ENCODE measurements around the gene ANAPC16.
"Not testable (repeated sequence)": the region's sequence is repeated elsewhere in the genome, so short reads cannot be mapped to it uniquely, and the experiment has no call there.

Gene ANAPC16

DNA sequence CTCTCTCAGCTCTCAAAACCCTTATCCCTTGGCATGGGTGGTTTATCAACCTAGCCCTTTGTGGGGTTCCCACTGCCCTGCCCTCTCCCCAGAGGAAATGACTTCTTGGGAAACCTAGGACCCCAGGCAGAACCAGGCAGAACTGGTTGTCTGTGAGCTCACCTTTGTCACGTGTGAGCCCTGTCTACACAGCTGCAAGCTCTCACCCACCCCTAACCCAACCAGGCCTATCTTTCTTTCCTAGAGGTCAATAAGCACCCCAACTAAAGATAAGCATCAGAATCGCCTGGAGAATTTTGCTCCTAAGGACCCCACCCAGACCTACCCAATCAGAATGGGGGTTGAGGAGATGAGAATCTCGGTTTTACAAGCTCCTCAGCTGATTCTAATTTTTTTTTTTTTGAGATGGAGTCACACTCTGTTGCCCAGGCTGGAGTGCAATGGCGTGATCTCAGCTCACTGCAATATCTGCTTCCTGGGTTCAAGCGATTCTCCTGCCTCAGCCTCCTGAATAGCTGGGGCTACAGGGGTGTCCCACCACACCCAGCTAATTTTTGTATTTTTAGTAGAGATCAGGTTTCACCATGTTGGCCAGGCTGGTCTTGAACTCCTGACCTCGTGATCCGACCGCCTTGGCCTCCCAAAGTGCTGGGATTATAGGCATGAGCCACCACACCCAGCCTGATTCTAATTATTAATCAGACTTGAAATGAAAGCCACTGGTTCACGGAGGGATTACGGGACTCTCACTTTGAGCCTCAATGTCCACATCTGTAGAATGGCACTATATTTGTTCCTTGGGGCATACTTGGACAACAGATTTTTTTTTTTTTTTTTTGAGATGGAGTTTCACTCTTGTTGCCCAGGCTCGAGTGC is 50.4 kb downstream of the ANAPC16 start:
- no peaks in the 10 kb centered on the region for H3K9me3 ChIP-seq (ENCODE audit: insufficient read depth, low read depth, low read length)
- WGBS: 93% methylated on average over 10 of the region's 11 CpGs
- no peak overlapping the region; the same call in 1 of the 2 replicates for H3K27ac ChIP-seq (ENCODE audit: low read depth, low read length)
- no peaks in the 10 kb centered on the region for H3K36me3 ChIP-seq (ENCODE audit: insufficient read depth, low read length)
- H3K27me3 ChIP-seq (ENCODE audit: insufficient read depth, low read length): no peaks in the 10 kb centered on the region
- H3K4me3 ChIP-seq (ENCODE audit: low read length): no peak overlapping the region
- H3K4me1 ChIP-seq (ENCODE audit: insufficient read depth, low read length): peaks cover 29% of the 10 kb centered on the region
- no peak overlapping the region for H3K9ac ChIP-seq (ENCODE audit: low read depth, low read length)

DNA sequence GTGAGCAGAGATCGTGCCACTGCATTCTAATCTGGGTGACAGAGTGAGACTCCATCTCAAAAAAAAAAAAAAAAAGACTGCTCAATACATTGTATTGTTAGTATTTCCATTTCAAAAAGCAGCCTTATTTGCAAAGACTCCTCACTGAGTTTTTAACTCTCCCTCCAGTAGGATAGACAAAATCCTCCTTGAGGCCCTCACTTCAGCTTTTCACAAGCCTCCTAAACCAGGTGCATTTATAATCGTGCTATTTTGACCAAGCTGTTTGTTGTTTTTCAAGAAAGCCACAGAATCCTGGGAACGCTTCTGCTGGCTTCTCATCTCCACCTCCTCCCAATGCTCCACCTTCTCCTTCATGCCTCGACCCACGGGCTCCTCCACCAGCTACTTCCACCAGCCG is 51.6 kb downstream of the ANAPC16 start:
- Histone ChIP-seq H3K4me3 (ENCODE audit: low read length) (no peak overlapping the region), H3K27ac (ENCODE audit: low read depth, low read length) (peak overlapping the region; percentile 94; the same call in 1 of the 2 replicates), H3K9ac (ENCODE audit: low read depth, low read length) (0 out of 2 replicates have a peak overlapping the region, but pooled peaks have one; percentile 25), H3K4me1 (ENCODE audit: insufficient read depth, low read length) (peaks cover 25% of the 10 kb centered on the region), H3K27me3 (ENCODE audit: insufficient read depth, low read length) (no peaks in the 10 kb centered on the region), H3K36me3 (ENCODE audit: insufficient read depth, low read length) (no peaks in the 10 kb centered on the region), H3K9me3 (ENCODE audit: insufficient read depth, low read depth, low read length) (no peaks in the 10 kb centered on the region)
- WGBS: 21% methylated on average over 6 of the region's 6 CpGs

DNA sequence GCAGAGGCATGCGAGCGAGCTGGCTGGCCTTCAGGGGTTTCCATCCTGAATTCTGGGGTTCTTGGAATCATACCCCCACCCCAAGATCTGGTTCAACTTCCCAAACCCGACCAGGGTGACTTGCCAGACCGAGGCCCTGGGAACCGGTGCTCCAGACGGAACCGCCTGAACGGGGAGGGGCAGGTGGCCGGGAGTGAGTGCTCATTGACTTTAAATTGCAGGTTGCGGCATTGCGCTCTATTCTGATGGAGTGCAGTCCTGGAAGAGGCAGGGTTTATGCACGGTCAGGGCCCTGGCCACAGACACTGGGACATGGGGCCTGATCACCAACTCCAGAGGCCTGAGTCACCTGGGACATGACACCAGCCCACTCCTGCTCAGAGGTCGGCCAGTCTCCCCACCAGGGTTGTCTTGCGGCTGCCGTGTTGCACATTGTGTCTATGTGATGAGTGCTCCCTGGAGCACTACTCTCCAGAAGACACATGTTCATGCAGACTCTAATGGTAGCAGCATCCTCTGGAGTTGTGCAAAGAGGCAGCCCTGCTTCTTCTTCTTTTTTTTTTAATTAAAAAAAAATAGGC is 52.1 kb downstream of the ANAPC16 start:
- H3K27ac ChIP-seq (ENCODE audit: low read depth, low read length): peak overlapping the region; percentile 94; the same call in 1 of the 2 replicates
- WGBS: 52% methylated on average over 15 of the region's 15 CpGs
- no peaks in the 10 kb centered on the region for H3K9me3 ChIP-seq (ENCODE audit: insufficient read depth, low read depth, low read length)
- H3K36me3 ChIP-seq (ENCODE audit: insufficient read depth, low read length): no peaks in the 10 kb centered on the region
- no peak overlapping the region for H3K4me3 ChIP-seq (ENCODE audit: low read length)
- H3K9ac ChIP-seq (ENCODE audit: low read depth, low read length): peak overlapping the region; percentile 25; the same call in 1 of the 2 replicates
- H3K27me3 ChIP-seq (ENCODE audit: insufficient read depth, low read length): no peaks in the 10 kb centered on the region
- H3K4me1 ChIP-seq (ENCODE audit: insufficient read depth, low read length): peaks cover 29% of the 10 kb centered on the region

DNA sequence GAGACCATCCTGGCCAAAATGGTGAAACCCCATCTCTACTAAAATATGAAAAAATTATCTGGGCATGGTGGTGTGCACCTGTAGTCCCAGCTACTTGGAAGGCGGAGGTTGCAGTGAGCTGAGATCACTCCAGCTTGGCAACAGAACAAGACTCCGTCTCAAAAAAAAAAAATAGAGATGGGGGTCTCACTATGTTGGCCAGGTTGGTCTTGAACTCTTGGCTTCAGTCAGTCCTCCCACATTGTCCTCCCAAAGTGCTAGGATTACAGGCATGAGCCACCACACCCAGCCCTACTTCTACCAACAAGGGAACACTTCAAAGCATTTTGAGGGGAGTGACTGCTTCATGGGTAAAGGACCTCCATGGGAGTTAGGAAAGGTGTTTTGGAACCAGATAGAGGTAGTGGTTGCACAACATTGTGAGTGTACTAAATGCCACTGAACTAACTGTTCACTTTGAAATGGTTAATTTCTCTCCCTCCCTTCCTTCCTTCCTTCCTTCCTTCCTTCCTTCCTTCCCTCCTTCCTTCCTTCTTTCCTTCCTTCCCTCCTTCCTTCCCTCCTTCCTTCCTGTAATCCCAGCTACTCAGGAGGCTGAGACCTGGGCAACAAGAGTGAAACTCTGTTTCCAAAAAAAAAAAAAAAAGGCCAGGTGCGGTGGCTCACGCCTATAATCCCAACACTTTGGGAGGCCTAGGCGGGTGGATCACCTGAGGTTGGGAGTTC is 52.8 kb downstream of the ANAPC16 start:
- not testable (repeated sequence) for H3K27me3 ChIP-seq (ENCODE audit: insufficient read depth, low read length); H3K36me3 ChIP-seq (ENCODE audit: insufficient read depth, low read length); H3K4me3 ChIP-seq (ENCODE audit: low read length); H3K9ac ChIP-seq (ENCODE audit: low read depth, low read length); H3K27ac ChIP-seq (ENCODE audit: low read depth, low read length); H3K9me3 ChIP-seq (ENCODE audit: insufficient read depth, low read depth, low read length)
- WGBS: 91% methylated on average over 5 of the region's 5 CpGs
- H3K4me1 ChIP-seq (ENCODE audit: insufficient read depth, low read length): peaks cover 29% of the 10 kb centered on the region

DNA sequence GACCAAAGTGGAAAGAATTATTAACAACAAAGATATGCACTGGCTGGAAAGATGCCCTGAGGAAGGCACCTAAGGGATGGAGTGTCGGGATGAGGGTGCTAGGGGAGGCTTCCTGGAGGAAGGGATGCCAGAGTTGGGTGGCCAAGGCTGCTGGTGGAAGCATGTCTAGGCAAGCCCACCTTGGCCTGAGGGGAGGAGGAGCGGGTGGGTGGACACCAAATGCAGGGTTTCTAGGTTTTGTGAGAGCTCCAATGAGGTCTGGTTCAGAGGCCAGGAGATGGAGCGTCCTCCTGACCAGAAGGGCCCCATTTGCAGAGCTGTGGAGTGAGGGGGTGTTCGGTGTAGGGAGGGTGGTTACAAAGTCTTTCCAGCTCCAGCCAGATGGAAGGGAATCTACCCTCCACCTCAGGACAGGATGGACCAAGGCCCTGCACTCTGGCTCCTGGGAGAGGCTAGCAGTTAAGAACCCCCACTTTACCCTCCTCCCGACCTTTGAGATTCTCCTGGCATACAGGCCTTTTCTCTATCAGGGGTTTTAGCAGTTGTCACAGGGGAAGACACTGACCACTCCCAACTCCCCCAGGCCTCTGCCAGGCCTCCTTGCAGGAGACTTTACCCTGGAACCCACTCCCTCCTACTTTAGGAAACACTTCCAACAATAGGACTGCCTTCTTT is 54.9 kb downstream of the ANAPC16 start:
- Histone ChIP-seq H3K9me3 (ENCODE audit: insufficient read depth, low read depth, low read length) (no peaks in the 10 kb centered on the region), H3K27ac (ENCODE audit: low read depth, low read length) (no peak overlapping the region), H3K4me3 (ENCODE audit: low read length) (no peak overlapping the region), H3K9ac (ENCODE audit: low read depth, low read length) (no peak overlapping the region), H3K36me3 (ENCODE audit: insufficient read depth, low read length) (peaks cover 10% of the 10 kb centered on the region), H3K4me1 (ENCODE audit: insufficient read depth, low read length) (peaks cover 22% of the 10 kb centered on the region), H3K27me3 (ENCODE audit: insufficient read depth, low read length) (no peaks in the 10 kb centered on the region)
- WGBS: 91% methylated on average over 5 of the region's 5 CpGs

DNA sequence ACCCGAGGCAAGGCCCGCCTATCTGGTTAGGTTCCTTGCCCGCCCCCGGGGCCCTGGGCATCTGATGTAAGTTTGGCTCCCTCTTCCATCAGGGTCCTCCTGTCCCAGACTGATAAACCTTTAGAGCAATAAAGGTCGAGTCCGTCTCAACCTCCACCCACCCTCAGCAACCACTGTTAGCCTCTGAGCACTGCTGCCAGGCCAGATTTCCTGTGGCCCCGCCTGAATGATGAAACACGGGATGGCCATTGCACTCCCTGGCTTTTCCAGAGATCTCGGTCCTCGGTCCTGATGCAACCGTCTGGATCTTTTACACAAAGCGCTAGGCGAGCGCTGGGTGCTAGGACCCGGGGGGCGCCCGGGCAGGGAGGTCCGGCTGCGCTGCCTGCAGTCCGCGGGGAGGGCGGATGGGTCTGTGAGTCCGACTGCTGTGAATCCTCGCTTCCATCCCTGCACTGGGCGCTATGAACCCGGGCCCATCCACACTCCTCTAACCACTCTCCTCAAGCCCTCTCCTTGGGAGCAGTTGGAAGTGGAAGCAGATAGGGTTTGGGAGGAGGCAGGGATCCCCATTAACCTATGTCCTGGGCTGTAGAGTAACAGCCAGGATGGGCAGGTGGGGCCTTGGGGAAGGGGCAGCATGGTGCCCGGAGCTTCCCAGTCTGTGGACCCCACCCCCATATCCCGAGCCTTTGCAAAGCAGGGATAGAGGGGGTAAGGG is 57.0 kb downstream of the ANAPC16 start:
- no peaks in the 10 kb centered on the region for H3K9me3 ChIP-seq (ENCODE audit: insufficient read depth, low read depth, low read length)
- peaks cover 14% of the 10 kb centered on the region for H3K4me1 ChIP-seq (ENCODE audit: insufficient read depth, low read length)
- no peaks in the 10 kb centered on the region for H3K27me3 ChIP-seq (ENCODE audit: insufficient read depth, low read length)
- H3K9ac ChIP-seq (ENCODE audit: low read depth, low read length): peak overlapping the region; percentile 85
- WGBS: 3% methylated on average over 24 of the region's 28 CpGs
- H3K4me3 ChIP-seq (ENCODE audit: low read length): peak overlapping the region; percentile 82
- peak overlapping the region; percentile 95 for H3K27ac ChIP-seq (ENCODE audit: low read depth, low read length)
- peaks cover 14% of the 10 kb centered on the region for H3K36me3 ChIP-seq (ENCODE audit: insufficient read depth, low read length)

DNA sequence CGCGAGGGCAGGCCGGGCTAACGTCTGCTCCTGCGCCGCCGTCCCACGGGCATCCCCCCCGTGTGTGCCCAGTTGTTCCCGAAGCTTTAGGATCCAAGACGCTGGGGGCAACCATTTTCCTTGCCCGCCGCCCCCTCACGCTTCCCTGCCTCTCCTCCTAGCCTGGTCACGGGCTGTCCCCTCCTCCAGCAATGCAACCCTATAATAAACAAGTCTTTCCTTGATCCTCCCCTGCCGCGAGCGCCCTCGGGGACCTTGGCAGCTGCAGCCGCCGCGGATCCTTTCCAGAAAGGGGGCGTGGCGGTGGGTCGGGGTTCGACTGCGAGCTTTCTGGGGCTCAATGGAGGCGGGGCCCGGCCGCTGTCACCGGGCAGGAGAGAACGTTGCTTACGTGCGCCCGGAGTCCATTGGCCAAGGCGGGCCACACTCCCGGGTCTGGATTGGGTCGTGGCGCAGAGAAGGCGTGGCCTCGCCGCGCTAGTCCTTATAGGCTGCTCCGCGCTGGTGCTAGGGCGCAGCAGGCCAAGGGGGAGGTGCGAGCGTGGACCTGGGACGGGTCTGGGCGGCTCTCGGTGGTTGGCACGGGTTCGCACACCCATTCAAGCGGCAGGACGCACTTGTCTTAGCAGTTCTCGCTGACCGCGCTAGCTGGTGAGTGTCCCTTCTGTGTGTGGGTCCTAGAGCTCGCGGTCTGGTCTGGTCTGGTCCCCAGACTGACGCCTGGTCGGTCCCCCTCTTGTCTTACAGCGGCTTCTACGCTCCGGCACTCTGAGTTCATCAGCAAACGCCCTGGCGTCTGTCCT is 57.8 kb downstream of the ANAPC16 start, which contains the start of gene DDIT4:
DDIT4 (plus strand) TSS at position 515 of the 803 bp plus-strand sequence. CDS start 293 bp downstream, outside the sequence.
- H3K9me3 ChIP-seq (ENCODE audit: insufficient read depth, low read depth, low read length): no peaks in the 10 kb centered on the region
- H3K27me3 ChIP-seq (ENCODE audit: insufficient read depth, low read length): no peaks in the 10 kb centered on the region
- peak within 1 kb of the TSS; percentile 82 for H3K4me3 ChIP-seq (ENCODE audit: low read length)
- H3K4me1 ChIP-seq (ENCODE audit: insufficient read depth, low read length): peaks cover 12% of the 10 kb centered on the region
- H3K27ac ChIP-seq (ENCODE audit: low read depth, low read length): peak within 1 kb of the TSS; percentile 95
- WGBS: under 1% methylated on average over 67 of the region's 67 CpGs
- peak within 1 kb of the TSS; percentile 85 for H3K9ac ChIP-seq (ENCODE audit: low read depth, low read length)
- H3K36me3 ChIP-seq (ENCODE audit: insufficient read depth, low read length): peaks cover 14% of the 10 kb centered on the region

DNA sequence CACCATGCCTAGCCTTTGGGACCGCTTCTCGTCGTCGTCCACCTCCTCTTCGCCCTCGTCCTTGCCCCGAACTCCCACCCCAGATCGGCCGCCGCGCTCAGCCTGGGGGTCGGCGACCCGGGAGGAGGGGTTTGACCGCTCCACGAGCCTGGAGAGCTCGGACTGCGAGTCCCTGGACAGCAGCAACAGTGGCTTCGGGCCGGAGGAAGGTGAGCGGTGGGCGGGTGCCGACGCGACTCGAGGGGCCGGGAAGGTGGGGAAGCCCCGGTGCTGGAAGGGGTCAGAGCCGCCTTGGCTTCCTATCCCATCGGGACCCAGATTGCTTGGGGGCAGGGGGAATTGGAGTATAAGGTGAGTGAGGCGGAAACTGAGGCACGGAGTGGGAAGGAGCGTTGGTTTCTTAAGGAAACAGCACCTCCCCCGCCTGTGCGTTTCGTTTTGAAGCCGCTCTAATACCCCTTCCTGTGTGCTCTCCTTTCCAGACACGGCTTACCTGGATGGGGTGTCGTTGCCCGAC is 58.5 kb downstream of the ANAPC16 start:
- no peaks in the 10 kb centered on the region for H3K27me3 ChIP-seq (ENCODE audit: insufficient read depth, low read length)
- H3K4me1 ChIP-seq (ENCODE audit: insufficient read depth, low read length): peaks cover 12% of the 10 kb centered on the region
- H3K4me3 ChIP-seq (ENCODE audit: low read length): peak overlapping the region; percentile 82
- H3K27ac ChIP-seq (ENCODE audit: low read depth, low read length): no peak overlapping the region; the same call in 1 of the 2 replicates
- H3K9ac ChIP-seq (ENCODE audit: low read depth, low read length): peak overlapping the region; percentile 69
- WGBS: 2% methylated on average over 40 of the region's 40 CpGs
- peaks cover 14% of the 10 kb centered on the region for H3K36me3 ChIP-seq (ENCODE audit: insufficient read depth, low read length)
- H3K9me3 ChIP-seq (ENCODE audit: insufficient read depth, low read depth, low read length): no peaks in the 10 kb centered on the region

DNA sequence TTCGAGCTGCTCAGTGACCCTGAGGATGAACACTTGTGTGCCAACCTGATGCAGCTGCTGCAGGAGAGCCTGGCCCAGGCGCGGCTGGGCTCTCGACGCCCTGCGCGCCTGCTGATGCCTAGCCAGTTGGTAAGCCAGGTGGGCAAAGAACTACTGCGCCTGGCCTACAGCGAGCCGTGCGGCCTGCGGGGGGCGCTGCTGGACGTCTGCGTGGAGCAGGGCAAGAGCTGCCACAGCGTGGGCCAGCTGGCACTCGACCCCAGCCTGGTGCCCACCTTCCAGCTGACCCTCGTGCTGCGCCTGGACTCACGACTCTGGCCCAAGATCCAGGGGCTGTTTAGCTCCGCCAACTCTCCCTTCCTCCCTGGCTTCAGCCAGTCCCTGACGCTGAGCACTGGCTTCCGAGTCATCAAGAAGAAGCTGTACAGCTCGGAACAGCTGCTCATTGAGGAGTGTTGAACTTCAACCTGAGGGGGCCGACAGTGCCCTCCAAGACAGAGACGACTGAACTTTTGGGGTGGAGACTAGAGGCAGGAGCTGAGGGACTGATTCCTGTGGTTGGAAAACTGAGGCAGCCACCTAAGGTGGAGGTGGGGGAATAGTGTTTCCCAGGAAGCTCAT is 59.0 kb downstream of the ANAPC16 start:
- WGBS: 49% methylated on average over 26 of the region's 26 CpGs
- Histone ChIP-seq H3K4me3 (ENCODE audit: low read length) (peak overlapping the region; percentile 82), H3K9me3 (ENCODE audit: insufficient read depth, low read depth, low read length) (no peaks in the 10 kb centered on the region), H3K4me1 (ENCODE audit: insufficient read depth, low read length) (peaks cover 12% of the 10 kb centered on the region), H3K36me3 (ENCODE audit: insufficient read depth, low read length) (peaks cover 14% of the 10 kb centered on the region), H3K9ac (ENCODE audit: low read depth, low read length) (peak overlapping the region; percentile 69), H3K27me3 (ENCODE audit: insufficient read depth, low read length) (no peaks in the 10 kb centered on the region), H3K27ac (ENCODE audit: low read depth, low read length) (no peak overlapping the region)
